Measurements from ENCODE around the gene EEF1G.

DNA sequence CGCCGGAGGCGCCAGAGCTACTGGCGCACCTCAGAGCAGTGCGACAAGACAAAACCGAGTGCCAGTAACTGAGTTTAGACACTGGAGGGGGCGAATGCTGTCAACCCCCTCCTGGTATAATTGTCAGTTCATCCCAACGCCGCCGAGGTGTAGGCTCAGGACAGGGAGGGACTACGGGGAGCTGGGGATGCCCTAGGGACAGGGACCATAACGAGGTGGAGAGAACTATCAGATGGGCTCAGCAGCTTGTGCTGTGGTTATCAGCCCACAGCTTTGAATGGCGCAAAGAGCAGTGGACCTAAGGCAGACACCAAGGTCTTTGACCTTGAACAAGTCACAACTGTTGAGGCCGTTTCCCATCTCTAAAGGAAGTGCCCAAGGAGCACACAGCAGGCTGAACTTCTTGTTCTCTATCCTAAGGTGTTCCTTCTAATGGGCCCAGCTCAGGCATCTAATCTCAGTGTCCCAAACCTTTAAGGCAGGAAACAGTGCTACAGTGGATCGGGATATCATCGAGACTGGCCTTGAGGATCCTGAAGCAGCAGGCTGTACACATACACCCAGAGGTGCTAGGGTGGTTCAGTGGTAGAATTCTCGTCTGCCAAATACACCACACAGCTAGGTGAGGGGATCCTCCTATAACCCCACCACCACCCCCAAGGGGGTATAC, 18.6 kb upstream of the EEF1G start:
- TF ChIP-seq TARDBP (IDR thresholded peaks at IDR 0.05) (no peak), FOXM1 (IDR thresholded peaks at IDR 0.05; ENCODE audit: borderline replicate concordance) (no peak), LEF1 (IDR thresholded peaks at IDR 0.05; ENCODE audit: borderline replicate concordance) (no peak), FOXK2 (IDR thresholded peaks at IDR 0.05) (no peak), SP1 (IDR thresholded peaks at IDR 0.05) (no peak), ELF4 (IDR thresholded peaks at IDR 0.05) (no peak), ZNF384 (IDR thresholded peaks at IDR 0.05) (no peak), SUZ12 (IDR thresholded peaks at IDR 0.05) (no peak), L3MBTL2 (conservative IDR thresholded peaks at IDR 0.05) (no peak; the same call in 1 of the 2 replicates), BHLHE40 (IDR thresholded peaks at IDR 0.05; ENCODE audit: borderline replicate concordance) (no peak), HDGF (IDR thresholded peaks at IDR 0.05; ENCODE audit: borderline replicate concordance) (no peak), FOXA1 (IDR thresholded peaks at IDR 0.05) (no peak), ARNT (IDR thresholded peaks at IDR 0.05) (no peak)
